LoVo (cell line): ENCODE results near the gene FBXL16.
A peak's percentile ranks its signal among the peaks of the same experiment; 100 is the strongest.

Experiments
- DNase-seq: peaks from one replicate; pipeline ENCODE4 v3.0.0-alpha.2; 2016; ENCODE audit warnings: low spot score

FBXL16 gene

GRCh38 chr16:676913-677312 is 28.7 kb downstream of the FBXL16 start:
- no peak for DNase-seq

- no peak for DNase-seq
Observed at GRCh38 chr16:676565-676902, 29.1 kb downstream of the FBXL16 start.

- DNase-seq, result no peak
Observed at GRCh38 chr16:675884-676564, 29.6 kb downstream of the FBXL16 start.

GRCh38 chr16:674968-675883 is 30.4 kb downstream of the FBXL16 start, which contains the start of gene RHBDL1:
RHBDL1 (plus strand) TSS chr16:675671; CDS start chr16:675791, 120 bp downstream.
- no peak for DNase-seq

GRCh38 chr16:674214-674881 is 31.3 kb downstream of the FBXL16 start:
- no peak for DNase-seq

GRCh38 chr16:673399-673991 is 32.1 kb downstream of the FBXL16 start:
- DNase-seq, result no peak

- DNase-seq, result no peak
Observed at GRCh38 chr16:672851-673250, 32.8 kb downstream of the FBXL16 start.

- DNase-seq, result no peak
Observed at GRCh38 chr16:672371-672770, 33.2 kb downstream of the FBXL16 start.

- DNase-seq, result no peak
Observed at GRCh38 chr16:671353-672131, 34.1 kb downstream of the FBXL16 start.

- no peak for DNase-seq
Observed at GRCh38 chr16:670485-671352, 34.9 kb downstream of the FBXL16 start.

GRCh38 chr16:669666-670065 is 35.9 kb downstream of the FBXL16 start:
- DNase-seq, result no peak

- DNase-seq, result no peak
Observed at GRCh38 chr16:668519-669171, 37.0 kb downstream of the FBXL16 start.

GRCh38 chr16:667780-668518 is 37.7 kb downstream of the FBXL16 start, which contains the start of gene RHOT2:
RHOT2 (plus strand) TSS chr16:668132; CDS start chr16:668200, 68 bp downstream.
- DNase-seq, result peak; percentile 95

GRCh38 chr16:667113-667779 is 38.4 kb downstream of the FBXL16 start:
- no peak for DNase-seq

- no peak for DNase-seq
Observed at GRCh38 chr16:666572-666971, 39.0 kb downstream of the FBXL16 start.

GRCh38 chr16:662597-662996 is 43.0 kb downstream of the FBXL16 start:
- no peak for DNase-seq

- DNase-seq, result no peak
Observed at GRCh38 chr16:662095-662494, 43.5 kb downstream of the FBXL16 start.

GRCh38 chr16:661184-661821 is 44.3 kb downstream of the FBXL16 start:
- DNase-seq, result no peak
